KMS-11 (cell line): Measurements from ENCODE around the gene S1PR3.

Source experiments
- H2AFZ ChIP-seq: fragments of 200-600 bp; sonication (generic); 2 replicates; pipeline ENCODE4 v1.6.1; 2016; ENCODE audit warnings: antibody characterized with exemption, mixed run types, low read depth
- H3K27ac ChIP-seq: fragments of 200-600 bp; sonication (generic); 2 replicates; pipeline ENCODE4 v1.6.1; 2016; ENCODE audit warnings: mild to moderate bottlenecking, mixed run types
- H3K27me3 ChIP-seq: fragments of 200-600 bp; sonication (generic); 2 replicates; pipeline ENCODE4 v1.6.1; 2017; ENCODE audit warnings: mild to moderate bottlenecking, low read depth, mixed run types, moderate library complexity; ENCODE audit not compliant: insufficient read depth
- H3K36me3 ChIP-seq: fragments of 200-600 bp; sonication (generic); 2 replicates; pipeline ENCODE4 v1.6.1; 2017; ENCODE audit warnings: mild to moderate bottlenecking, mixed run types; ENCODE audit not compliant: insufficient read depth
- H3K4me1 ChIP-seq: fragments of 200-600 bp; sonication (generic); 2 replicates; pipeline ENCODE4 v1.6.1; 2016; ENCODE audit warnings: mild to moderate bottlenecking, low read depth, mixed run types; ENCODE audit not compliant: poor library complexity, severe bottlenecking
- H3K4me2 ChIP-seq: fragments of 200-600 bp; sonication (generic); 2 replicates; pipeline ENCODE4 v1.7.0; 2016; ENCODE audit warnings: mild to moderate bottlenecking, mixed run types
- H3K4me3 ChIP-seq: fragments of 200-600 bp; sonication (generic); IDR thresholded peaks from 2 replicates; pipeline ENCODE4 v1.6.1; 2017; ENCODE audit warnings: low read depth, low read length, mixed read lengths; ENCODE audit not compliant: insufficient read depth
- H3K79me2 ChIP-seq: fragments of 200-600 bp; sonication (generic); 2 replicates; pipeline ENCODE4 v1.6.1; 2016; ENCODE audit warnings: low read depth, mixed run types; ENCODE audit not compliant: insufficient read depth
- H3K9ac ChIP-seq: fragments of 200-600 bp; sonication (generic); 2 replicates; pipeline ENCODE4 v1.6.1; 2016; ENCODE audit warnings: mild to moderate bottlenecking, mixed run types
- H4K20me1 ChIP-seq: fragments of 200-600 bp; sonication (generic); 2 replicates; pipeline ENCODE4 v1.6.1; 2016; ENCODE audit warnings: mild to moderate bottlenecking, mixed run types; ENCODE audit not compliant: insufficient read depth
- TF ChIP-seq, protein P1 (sequence below): fragments of 200-600 bp; sonication (generic); conservative IDR thresholded peaks from 2 replicates; pipeline ENCODE4 v1.6.1; 2017; ENCODE audit warnings: low read depth, mild to moderate bottlenecking, antibody characterized with exemption, low read length, moderate library complexity, mixed read lengths

The S1PR3 gene

GRCh38 chr9:88993871-88994460 is 2.7 kb downstream of the S1PR3 start:
- Histone ChIP-seq H2AFZ (no peak overlapping the region), H3K79me2 (no peaks in the 10 kb centered on the region), H3K36me3 (no peaks in the 10 kb centered on the region), H3K27me3 (no peaks in the 10 kb centered on the region), H3K27ac (no peak overlapping the region), H4K20me1 (no peaks in the 10 kb centered on the region), H3K4me3 (no peak overlapping the region), H3K4me2 (no peak overlapping the region), H3K9ac (no peak overlapping the region), H3K4me1 (no peaks in the 10 kb centered on the region)
- TF ChIP-seq, protein P1, sequence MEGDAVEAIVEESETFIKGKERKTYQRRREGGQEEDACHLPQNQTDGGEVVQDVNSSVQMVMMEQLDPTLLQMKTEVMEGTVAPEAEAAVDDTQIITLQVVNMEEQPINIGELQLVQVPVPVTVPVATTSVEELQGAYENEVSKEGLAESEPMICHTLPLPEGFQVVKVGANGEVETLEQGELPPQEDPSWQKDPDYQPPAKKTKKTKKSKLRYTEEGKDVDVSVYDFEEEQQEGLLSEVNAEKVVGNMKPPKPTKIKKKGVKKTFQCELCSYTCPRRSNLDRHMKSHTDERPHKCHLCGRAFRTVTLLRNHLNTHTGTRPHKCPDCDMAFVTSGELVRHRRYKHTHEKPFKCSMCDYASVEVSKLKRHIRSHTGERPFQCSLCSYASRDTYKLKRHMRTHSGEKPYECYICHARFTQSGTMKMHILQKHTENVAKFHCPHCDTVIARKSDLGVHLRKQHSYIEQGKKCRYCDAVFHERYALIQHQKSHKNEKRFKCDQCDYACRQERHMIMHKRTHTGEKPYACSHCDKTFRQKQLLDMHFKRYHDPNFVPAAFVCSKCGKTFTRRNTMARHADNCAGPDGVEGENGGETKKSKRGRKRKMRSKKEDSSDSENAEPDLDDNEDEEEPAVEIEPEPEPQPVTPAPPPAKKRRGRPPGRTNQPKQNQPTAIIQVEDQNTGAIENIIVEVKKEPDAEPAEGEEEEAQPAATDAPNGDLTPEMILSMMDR = no peak

DNA sequence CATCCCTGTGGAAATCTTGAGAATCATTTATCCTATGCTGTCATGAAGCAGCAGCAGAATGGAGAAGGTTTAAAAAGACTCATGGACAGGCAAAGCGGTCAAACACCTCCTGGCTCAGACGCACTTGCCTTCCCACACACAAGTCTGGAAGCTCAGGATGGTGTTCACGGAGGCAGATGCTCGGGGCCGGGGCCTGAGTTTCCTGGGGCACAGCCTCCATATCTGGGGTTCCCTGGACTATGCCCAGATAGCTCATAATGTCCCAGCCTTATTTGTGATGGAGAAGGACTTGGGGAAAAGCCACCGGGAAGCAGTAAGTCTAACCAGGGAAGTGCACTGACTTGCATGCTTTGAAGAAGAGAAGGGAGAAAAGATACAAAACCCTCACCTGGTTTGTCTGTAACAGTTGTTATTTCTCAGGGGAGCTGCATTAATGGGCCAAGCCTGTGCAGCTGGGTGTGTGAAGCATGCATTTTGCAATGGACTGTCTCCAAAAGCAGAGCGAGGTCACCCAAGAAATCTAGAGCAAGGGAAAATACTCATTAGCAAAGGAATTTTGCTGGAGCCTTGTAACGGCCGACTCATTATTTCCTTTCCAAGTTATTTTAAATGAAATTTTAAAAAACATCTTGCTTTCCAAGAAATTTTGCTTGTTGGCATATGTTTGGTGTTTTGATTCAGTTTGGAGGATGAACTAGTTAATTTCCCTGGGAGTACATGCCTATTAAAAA is 3.4 kb downstream of the S1PR3 start:
- no peak overlapping the region for H3K4me2 ChIP-seq
- H3K79me2 ChIP-seq = no peaks in the 10 kb centered on the region
- no peaks in the 10 kb centered on the region for H3K27me3 ChIP-seq
- no peak overlapping the region for H2AFZ ChIP-seq
- no peaks in the 10 kb centered on the region for H4K20me1 ChIP-seq
- TF ChIP-seq, protein P1 = no peak
- no peaks in the 10 kb centered on the region for H3K36me3 ChIP-seq
- no peak overlapping the region for H3K4me3 ChIP-seq
- H3K4me1 ChIP-seq = no peaks in the 10 kb centered on the region
- no peak overlapping the region for H3K27ac ChIP-seq
- H3K9ac ChIP-seq = no peak overlapping the region

DNA sequence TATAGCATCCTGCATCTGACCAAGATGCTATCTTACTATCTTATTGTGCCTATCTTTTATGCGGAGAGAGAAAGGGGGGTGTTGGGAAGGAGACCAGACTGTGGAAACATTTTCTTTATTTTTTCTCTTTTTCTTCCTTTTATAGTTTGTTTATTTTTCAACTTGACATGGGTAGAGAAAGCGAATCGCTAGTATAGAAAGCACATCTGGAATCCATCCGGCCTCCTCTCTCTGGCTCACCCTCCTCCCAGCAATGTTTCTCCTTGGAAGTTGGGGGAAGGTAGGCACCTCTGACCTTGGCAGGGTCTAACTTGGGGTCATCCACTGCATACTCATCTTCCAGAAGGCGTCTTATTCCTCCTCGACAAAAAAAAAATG is 3.9 kb downstream of the S1PR3 start:
- no peak overlapping the region for H3K27ac ChIP-seq
- TF ChIP-seq, protein P1 = no peak
- no peaks in the 10 kb centered on the region for H4K20me1 ChIP-seq
- no peaks in the 10 kb centered on the region for H3K79me2 ChIP-seq
- no peaks in the 10 kb centered on the region for H3K4me1 ChIP-seq
- no peak overlapping the region for H3K4me2 ChIP-seq
- no peak overlapping the region for H3K9ac ChIP-seq
- no peaks in the 10 kb centered on the region for H3K36me3 ChIP-seq
- no peak overlapping the region for H2AFZ ChIP-seq
- no peaks in the 10 kb centered on the region for H3K27me3 ChIP-seq
- H3K4me3 ChIP-seq = no peak overlapping the region

DNA sequence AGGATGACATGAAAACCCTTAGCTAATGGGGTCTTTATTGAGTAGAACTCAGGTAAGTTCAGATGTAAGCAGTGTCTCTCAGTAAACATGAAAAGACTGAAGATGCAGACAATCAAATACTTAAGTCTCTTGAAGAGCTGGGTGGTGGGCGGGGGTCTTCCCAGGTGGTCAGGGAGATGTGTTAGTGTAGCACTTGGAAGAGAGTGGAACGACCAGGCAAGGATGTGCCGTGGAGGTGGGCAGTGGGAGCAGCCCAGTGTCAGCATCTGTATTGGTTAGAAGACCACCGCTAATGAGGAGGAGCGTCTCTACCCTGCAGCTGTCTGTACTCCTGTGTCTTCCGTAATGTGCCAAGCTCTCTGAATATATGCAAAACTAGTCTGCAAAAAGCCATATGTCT is 4.4 kb downstream of the S1PR3 start:
- Histone ChIP-seq H3K4me1 (peaks cover 2% of the 10 kb centered on the region), H3K27me3 (no peaks in the 10 kb centered on the region), H3K79me2 (no peaks in the 10 kb centered on the region), H4K20me1 (no peaks in the 10 kb centered on the region), H3K4me3 (no peak overlapping the region), H3K9ac (no peak overlapping the region), H3K4me2 (no peak overlapping the region), H3K27ac (no peak overlapping the region), H2AFZ (no peak overlapping the region), H3K36me3 (no peaks in the 10 kb centered on the region)
- TF ChIP-seq, protein P1 = no peak
